Measurements from ENCODE around the gene RNASEH2B. TPM values are rescaled to one million over a fixed set of nuclear protein-coding genes. Genes with fewer than 3 reads are reported as not detected.

The RNASEH2B gene
- polyA plus RNA-seq, 1 donor from 2014 or later, result 25.2 TPM

- Histone ChIP-seq H3K9me3 (ENCODE audit: low read length) (no peaks in the 10 kb centered on the region), H3K4me2 (ENCODE audit: low read length) (no peak overlapping the region), H3K27ac (ENCODE audit: low read length) (no peak overlapping the region), H2AFZ (ENCODE audit: low read depth, low read length) (no peak overlapping the region), H3K79me2 (replicated peaks; ENCODE audit: insufficient read depth, low read length) (no peaks in the 10 kb centered on the region), H4K20me1 (ENCODE audit: insufficient read depth) (no peaks in the 10 kb centered on the region), H3K36me3 (ENCODE audit: insufficient read depth, low read length) (no peaks in the 10 kb centered on the region), H3K9ac (ENCODE audit: low read length) (no peak overlapping the region), H3K27me3 (ENCODE audit: insufficient read depth, low read depth, low read length) (no peaks in the 10 kb centered on the region), H3K9me2 (ENCODE audit: insufficient read depth, low read length) (no peaks in the 10 kb centered on the region), H3K4me3 (ENCODE audit: low read length) (no peak overlapping the region), H3F3A (ENCODE audit: insufficient read depth, low read length, poor library complexity, severe bottlenecking) (peaks cover 15% of the 10 kb centered on the region)
- TF ChIP-seq SMC3 (conservative IDR thresholded peaks at IDR 0.05; ENCODE audit: poor library complexity) (no peak), CTCF (IDR thresholded peaks at IDR 0.05; ENCODE audit: poor library complexity, severe bottlenecking) (no peak), MXI1 (conservative IDR thresholded peaks at IDR 0.05; ENCODE audit: poor library complexity, severe bottlenecking) (no peak), EZH2 (IDR thresholded peaks at IDR 0.05; ENCODE audit: borderline replicate concordance, insufficient read depth, low read length, poor library complexity, severe bottlenecking) (no peak), TAF1 (IDR thresholded peaks at IDR 0.05; ENCODE audit: low read depth) (no peak)
Measured at GRCh38 chr13:50994651-50995050, 85.1 kb downstream of the RNASEH2B start.

GRCh38 chr13:50995854-50996253 lies 86.3 kb downstream of the RNASEH2B start:
- TF ChIP-seq MXI1 (conservative IDR thresholded peaks at IDR 0.05; ENCODE audit: poor library complexity, severe bottlenecking), result no peak
- TF ChIP-seq EP300 (conservative IDR thresholded peaks at IDR 0.05; ENCODE audit: poor library complexity, severe bottlenecking), result no peak
- no peak for TF ChIP-seq POLR2AphosphoS5 (IDR thresholded peaks at IDR 0.05)
- TF ChIP-seq, protein P1, sequence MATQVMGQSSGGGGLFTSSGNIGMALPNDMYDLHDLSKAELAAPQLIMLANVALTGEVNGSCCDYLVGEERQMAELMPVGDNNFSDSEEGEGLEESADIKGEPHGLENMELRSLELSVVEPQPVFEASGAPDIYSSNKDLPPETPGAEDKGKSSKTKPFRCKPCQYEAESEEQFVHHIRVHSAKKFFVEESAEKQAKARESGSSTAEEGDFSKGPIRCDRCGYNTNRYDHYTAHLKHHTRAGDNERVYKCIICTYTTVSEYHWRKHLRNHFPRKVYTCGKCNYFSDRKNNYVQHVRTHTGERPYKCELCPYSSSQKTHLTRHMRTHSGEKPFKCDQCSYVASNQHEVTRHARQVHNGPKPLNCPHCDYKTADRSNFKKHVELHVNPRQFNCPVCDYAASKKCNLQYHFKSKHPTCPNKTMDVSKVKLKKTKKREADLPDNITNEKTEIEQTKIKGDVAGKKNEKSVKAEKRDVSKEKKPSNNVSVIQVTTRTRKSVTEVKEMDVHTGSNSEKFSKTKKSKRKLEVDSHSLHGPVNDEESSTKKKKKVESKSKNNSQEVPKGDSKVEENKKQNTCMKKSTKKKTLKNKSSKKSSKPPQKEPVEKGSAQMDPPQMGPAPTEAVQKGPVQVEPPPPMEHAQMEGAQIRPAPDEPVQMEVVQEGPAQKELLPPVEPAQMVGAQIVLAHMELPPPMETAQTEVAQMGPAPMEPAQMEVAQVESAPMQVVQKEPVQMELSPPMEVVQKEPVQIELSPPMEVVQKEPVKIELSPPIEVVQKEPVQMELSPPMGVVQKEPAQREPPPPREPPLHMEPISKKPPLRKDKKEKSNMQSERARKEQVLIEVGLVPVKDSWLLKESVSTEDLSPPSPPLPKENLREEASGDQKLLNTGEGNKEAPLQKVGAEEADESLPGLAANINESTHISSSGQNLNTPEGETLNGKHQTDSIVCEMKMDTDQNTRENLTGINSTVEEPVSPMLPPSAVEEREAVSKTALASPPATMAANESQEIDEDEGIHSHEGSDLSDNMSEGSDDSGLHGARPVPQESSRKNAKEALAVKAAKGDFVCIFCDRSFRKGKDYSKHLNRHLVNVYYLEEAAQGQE (IDR thresholded peaks at IDR 0.05; ENCODE audit: borderline replicate concordance), result no peak
- TF ChIP-seq CTCF (IDR thresholded peaks at IDR 0.05; ENCODE audit: poor library complexity, severe bottlenecking), result no peak
- TF ChIP-seq TAF1 (IDR thresholded peaks at IDR 0.05; ENCODE audit: low read depth), result no peak
- no peak for TF ChIP-seq RAD21 (conservative IDR thresholded peaks at IDR 0.05)
- no peak for TF ChIP-seq SMC3 (conservative IDR thresholded peaks at IDR 0.05; ENCODE audit: poor library complexity)
- no peak for TF ChIP-seq EZH2 (IDR thresholded peaks at IDR 0.05; ENCODE audit: borderline replicate concordance, insufficient read depth, low read length, poor library complexity, severe bottlenecking)
- H4K20me1 ChIP-seq (ENCODE audit: insufficient read depth), result no peaks in the 10 kb centered on the region
- no peak overlapping the region for H3K4me2 ChIP-seq (ENCODE audit: low read length)
- no peaks in the 10 kb centered on the region for H3K9me3 ChIP-seq (ENCODE audit: low read length)
- peaks cover 12% of the 10 kb centered on the region for H3F3A ChIP-seq (ENCODE audit: insufficient read depth, low read length, poor library complexity, severe bottlenecking)
- H3K27ac ChIP-seq (ENCODE audit: low read length), result no peak overlapping the region
- no peak overlapping the region for H2AFZ ChIP-seq (ENCODE audit: low read depth, low read length)
- no peak overlapping the region for H3K4me3 ChIP-seq (ENCODE audit: low read length)
- H3K36me3 ChIP-seq (ENCODE audit: insufficient read depth, low read length), result no peaks in the 10 kb centered on the region
- H3K79me2 ChIP-seq (replicated peaks; ENCODE audit: insufficient read depth, low read length), result no peaks in the 10 kb centered on the region
- H3K27me3 ChIP-seq (ENCODE audit: insufficient read depth, low read depth, low read length), result no peaks in the 10 kb centered on the region
- H3K9me2 ChIP-seq (ENCODE audit: insufficient read depth, low read length), result no peaks in the 10 kb centered on the region
- no peak overlapping the region for H3K9ac ChIP-seq (ENCODE audit: low read length)

Measured in neural cell (in vitro differentiated cells).